Erythroblast (primary cell): ENCODE data around the gene MAP2K3.

ENCODE experiments used
- GATA1 ChIP-seq: IDR thresholded peaks from 2 replicates; pipeline ENCODE4 v1.6.1; 2011; ENCODE audit warnings: low read depth, mild to moderate bottlenecking, control low read depth, low read length, moderate library complexity
- POLR2A ChIP-seq: IDR thresholded peaks from 2 replicates; pipeline ENCODE4 v1.6.1; 2011; ENCODE audit warnings: mild to moderate bottlenecking, low read length

DNA sequence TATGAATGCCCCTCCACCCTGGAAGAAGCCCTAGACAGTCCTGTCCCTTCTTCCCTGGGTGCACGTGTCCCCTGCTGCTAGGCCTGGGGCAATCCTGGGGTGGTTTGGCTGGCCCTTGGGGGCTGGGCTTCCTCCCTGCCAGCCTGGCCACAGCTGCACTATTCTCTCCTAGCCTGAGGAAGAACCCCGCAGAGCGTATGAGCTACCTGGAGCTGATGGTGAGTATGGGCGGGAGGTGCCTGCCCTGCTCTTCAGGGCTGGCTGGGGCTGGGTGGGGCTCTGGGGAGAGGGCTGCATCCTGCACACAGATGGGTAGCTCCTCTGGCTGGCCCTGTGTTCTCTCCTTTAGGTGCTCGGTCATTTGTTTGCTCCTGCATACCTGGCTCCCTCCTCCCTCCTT lies 28.8 kb downstream of the MAP2K3 start:
- TF ChIP-seq POLR2A = no peak
- no peak for TF ChIP-seq GATA1
